ENCODE data around the gene MROH7. TPM values are rescaled to one million over a fixed set of nuclear protein-coding genes. Genes with fewer than 3 reads are reported as not detected.

Gene MROH7
- total and polyA plus RNA-seq, 2 of the 13 experiments (the other 11 are each of a cell fraction or from before 2014, with no cell fraction given): 0.09 TPM

DNA sequence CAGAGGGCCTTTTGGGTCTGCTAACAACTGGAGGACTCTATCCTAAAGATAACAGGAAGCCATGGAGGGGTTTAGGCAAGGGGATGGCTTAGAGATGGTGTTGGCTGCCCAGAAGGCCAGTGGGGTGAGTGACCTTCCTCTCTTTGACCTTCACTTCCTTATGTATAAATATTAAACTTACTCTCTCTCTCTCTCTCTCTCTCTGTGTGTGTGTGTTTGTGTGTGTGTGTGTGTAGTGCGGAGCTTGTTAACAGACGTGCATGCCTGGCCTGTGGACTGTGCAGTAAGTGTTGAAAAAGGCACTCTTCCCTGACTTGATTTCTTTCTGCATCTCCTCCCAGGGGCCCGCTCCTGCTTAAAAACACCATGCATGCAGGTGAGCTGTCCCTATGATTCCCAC lies 10.0 kb downstream of the MROH7 start (continued):
- TF ChIP-seq, protein P1, sequence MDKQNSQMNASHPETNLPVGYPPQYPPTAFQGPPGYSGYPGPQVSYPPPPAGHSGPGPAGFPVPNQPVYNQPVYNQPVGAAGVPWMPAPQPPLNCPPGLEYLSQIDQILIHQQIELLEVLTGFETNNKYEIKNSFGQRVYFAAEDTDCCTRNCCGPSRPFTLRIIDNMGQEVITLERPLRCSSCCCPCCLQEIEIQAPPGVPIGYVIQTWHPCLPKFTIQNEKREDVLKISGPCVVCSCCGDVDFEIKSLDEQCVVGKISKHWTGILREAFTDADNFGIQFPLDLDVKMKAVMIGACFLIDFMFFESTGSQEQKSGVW (CRISPR knock-in tag; IDR thresholded peaks at IDR 0.05; ENCODE audit: borderline replicate concordance): no peak
- TF ChIP-seq ZNF292 (CRISPR knock-in tag; IDR thresholded peaks at IDR 0.05; ENCODE audit: borderline replicate concordance, low read depth) (peak; percentile 25; the same call in 1 of the 2 replicates), HNF4G (IDR thresholded peaks at IDR 0.05; ENCODE audit: borderline replicate concordance, low read depth, low read length) (no peak), HNF4G (CRISPR knock-in tag; IDR thresholded peaks at IDR 0.05; ENCODE audit: borderline replicate concordance, low read depth) (no peak), ZNF749 (CRISPR knock-in tag; IDR thresholded peaks at IDR 0.05; ENCODE audit: borderline replicate concordance) (no peak), MBD4 (IDR thresholded peaks at IDR 0.05; ENCODE audit: borderline replicate concordance, low read length) (no peak), ETV6 (CRISPR knock-in tag; conservative IDR thresholded peaks at IDR 0.05) (no peak), ESRRA (CRISPR knock-in tag; IDR thresholded peaks at IDR 0.05; ENCODE audit: low read depth) (peak; percentile 96), SALL1 (CRISPR knock-in tag; IDR thresholded peaks at IDR 0.05) (peak; percentile 50), ETV5 (CRISPR knock-in tag; IDR thresholded peaks at IDR 0.05; ENCODE audit: borderline replicate concordance) (no peak), DPF2 (CRISPR knock-in tag; IDR thresholded peaks at IDR 0.05; ENCODE audit: borderline replicate concordance, low read depth) (no peak), ZNF543 (CRISPR knock-in tag; IDR thresholded peaks at IDR 0.05) (no peak), TSC22D2 (CRISPR knock-in tag; IDR thresholded peaks at IDR 0.05; ENCODE audit: borderline replicate concordance) (no peak), REPIN1 (CRISPR knock-in tag; IDR thresholded peaks at IDR 0.05; ENCODE audit: borderline replicate concordance, low read depth) (no peak), ARNT2 (CRISPR knock-in tag; IDR thresholded peaks at IDR 0.05; ENCODE audit: low read depth) (no peak), HHEX (CRISPR knock-in tag; IDR thresholded peaks at IDR 0.05) (no peak)
- TF ChIP-seq, protein P2, sequence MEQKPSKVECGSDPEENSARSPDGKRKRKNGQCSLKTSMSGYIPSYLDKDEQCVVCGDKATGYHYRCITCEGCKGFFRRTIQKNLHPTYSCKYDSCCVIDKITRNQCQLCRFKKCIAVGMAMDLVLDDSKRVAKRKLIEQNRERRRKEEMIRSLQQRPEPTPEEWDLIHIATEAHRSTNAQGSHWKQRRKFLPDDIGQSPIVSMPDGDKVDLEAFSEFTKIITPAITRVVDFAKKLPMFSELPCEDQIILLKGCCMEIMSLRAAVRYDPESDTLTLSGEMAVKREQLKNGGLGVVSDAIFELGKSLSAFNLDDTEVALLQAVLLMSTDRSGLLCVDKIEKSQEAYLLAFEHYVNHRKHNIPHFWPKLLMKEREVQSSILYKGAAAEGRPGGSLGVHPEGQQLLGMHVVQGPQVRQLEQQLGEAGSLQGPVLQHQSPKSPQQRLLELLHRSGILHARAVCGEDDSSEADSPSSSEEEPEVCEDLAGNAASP (CRISPR knock-in tag; IDR thresholded peaks at IDR 0.05; ENCODE audit: borderline replicate concordance): no peak
- TF ChIP-seq, protein P3, sequence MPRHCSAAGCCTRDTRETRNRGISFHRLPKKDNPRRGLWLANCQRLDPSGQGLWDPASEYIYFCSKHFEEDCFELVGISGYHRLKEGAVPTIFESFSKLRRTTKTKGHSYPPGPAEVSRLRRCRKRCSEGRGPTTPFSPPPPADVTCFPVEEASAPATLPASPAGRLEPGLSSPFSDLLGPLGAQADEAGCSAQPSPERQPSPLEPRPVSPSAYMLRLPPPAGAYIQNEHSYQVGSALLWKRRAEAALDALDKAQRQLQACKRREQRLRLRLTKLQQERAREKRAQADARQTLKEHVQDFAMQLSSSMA (CRISPR knock-in tag; IDR thresholded peaks at IDR 0.05): no peak
- TF ChIP-seq, protein P4, sequence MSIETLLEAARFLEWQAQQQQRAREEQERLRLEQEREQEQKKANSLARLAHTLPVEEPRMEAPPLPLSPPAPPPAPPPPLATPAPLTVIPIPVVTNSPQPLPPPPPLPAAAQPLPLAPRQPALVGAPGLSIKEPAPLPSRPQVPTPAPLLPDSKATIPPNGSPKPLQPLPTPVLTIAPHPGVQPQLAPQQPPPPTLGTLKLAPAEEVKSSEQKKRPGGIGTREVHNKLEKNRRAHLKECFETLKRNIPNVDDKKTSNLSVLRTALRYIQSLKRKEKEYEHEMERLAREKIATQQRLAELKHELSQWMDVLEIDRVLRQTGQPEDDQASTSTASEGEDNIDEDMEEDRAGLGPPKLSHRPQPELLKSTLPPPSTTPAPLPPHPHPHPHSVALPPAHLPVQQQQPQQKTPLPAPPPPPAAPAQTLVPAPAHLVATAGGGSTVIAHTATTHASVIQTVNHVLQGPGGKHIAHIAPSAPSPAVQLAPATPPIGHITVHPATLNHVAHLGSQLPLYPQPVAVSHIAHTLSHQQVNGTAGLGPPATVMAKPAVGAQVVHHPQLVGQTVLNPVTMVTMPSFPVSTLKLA (IDR thresholded peaks at IDR 0.05): no peak
- TF ChIP-seq, protein P5, sequence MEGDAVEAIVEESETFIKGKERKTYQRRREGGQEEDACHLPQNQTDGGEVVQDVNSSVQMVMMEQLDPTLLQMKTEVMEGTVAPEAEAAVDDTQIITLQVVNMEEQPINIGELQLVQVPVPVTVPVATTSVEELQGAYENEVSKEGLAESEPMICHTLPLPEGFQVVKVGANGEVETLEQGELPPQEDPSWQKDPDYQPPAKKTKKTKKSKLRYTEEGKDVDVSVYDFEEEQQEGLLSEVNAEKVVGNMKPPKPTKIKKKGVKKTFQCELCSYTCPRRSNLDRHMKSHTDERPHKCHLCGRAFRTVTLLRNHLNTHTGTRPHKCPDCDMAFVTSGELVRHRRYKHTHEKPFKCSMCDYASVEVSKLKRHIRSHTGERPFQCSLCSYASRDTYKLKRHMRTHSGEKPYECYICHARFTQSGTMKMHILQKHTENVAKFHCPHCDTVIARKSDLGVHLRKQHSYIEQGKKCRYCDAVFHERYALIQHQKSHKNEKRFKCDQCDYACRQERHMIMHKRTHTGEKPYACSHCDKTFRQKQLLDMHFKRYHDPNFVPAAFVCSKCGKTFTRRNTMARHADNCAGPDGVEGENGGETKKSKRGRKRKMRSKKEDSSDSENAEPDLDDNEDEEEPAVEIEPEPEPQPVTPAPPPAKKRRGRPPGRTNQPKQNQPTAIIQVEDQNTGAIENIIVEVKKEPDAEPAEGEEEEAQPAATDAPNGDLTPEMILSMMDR (CRISPR knock-in tag; IDR thresholded peaks at IDR 0.05): no peak
- TF ChIP-seq, protein P6, sequence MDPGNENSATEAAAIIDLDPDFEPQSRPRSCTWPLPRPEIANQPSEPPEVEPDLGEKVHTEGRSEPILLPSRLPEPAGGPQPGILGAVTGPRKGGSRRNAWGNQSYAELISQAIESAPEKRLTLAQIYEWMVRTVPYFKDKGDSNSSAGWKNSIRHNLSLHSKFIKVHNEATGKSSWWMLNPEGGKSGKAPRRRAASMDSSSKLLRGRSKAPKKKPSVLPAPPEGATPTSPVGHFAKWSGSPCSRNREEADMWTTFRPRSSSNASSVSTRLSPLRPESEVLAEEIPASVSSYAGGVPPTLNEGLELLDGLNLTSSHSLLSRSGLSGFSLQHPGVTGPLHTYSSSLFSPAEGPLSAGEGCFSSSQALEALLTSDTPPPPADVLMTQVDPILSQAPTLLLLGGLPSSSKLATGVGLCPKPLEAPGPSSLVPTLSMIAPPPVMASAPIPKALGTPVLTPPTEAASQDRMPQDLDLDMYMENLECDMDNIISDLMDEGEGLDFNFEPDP (CRISPR knock-in tag; conservative IDR thresholded peaks at IDR 0.05): no peak

Data from HepG2 (cell line).